ENCODE data around the gene CCDC192.

- TF ChIP-seq CTCF (IDR thresholded peaks at IDR 0.05) (no peak), POLR2AphosphoS5 (IDR thresholded peaks at IDR 0.05; ENCODE audit: insufficient read depth in 1 of 2, low read depth in 1 of 2) (no peak), POLR2A (IDR thresholded peaks at IDR 0.05) (no peak)
These were observed 188.8 kb downstream of the CCDC192 start for GRCh38 chr5:127891942-127892341.

Data from vagina (tissue), 2 donors.